Parathyroid adenoma (tissue), 2 donors: Measurements from ENCODE around the gene SLC28A2.
"Not testable (repeated sequence)": the region's sequence is repeated elsewhere in the genome, so short reads cannot be mapped to it uniquely, and the experiment has no call there.

Source experiments
- H2AFZ ChIP-seq: fragments of 300-600 bp; sonication (generic); one replicate; pipeline ENCODE4 v1.7.0; 2017; ENCODE audit warnings: antibody characterized with exemption, mild to moderate bottlenecking
- H3K27ac ChIP-seq: fragments of 300-600 bp; sonication (generic); one replicate; pipeline ENCODE4 v1.7.0; 2017
- H3K27me3 ChIP-seq: fragments of 300-600 bp; sonication (generic); one replicate; pipeline ENCODE4 v1.7.0; 2017; ENCODE audit warnings: low read length; ENCODE audit not compliant: control insufficient read depth, insufficient read depth
- H3K36me3 ChIP-seq: fragments of 300-600 bp; sonication (generic); one replicate; pipeline ENCODE4 v1.7.0; 2017; ENCODE audit warnings: low read length; ENCODE audit not compliant: control insufficient read depth, insufficient read depth
- H3K4me1 ChIP-seq: fragments of 300-600 bp; sonication (generic); one replicate; pipeline ENCODE4 v1.7.0; 2017; ENCODE audit warnings: control low read depth
- H3K4me2 ChIP-seq: fragments of 300-600 bp; sonication (generic); one replicate; pipeline ENCODE4 v1.7.0; 2017; ENCODE audit warnings: low read length
- H3K4me3 ChIP-seq: fragments of 300-600 bp; sonication (generic); one replicate; pipeline ENCODE4 v1.7.0; 2017; ENCODE audit warnings: low read depth, low read length
- H3K79me2 ChIP-seq: fragments of 300-600 bp; sonication (generic); one replicate; pipeline ENCODE4 v1.7.0; 2017; ENCODE audit warnings: control low read depth
- H3K9ac ChIP-seq: fragments of 300-600 bp; sonication (generic); one replicate; pipeline ENCODE4 v1.7.0; 2017; ENCODE audit warnings: mild to moderate bottlenecking
- H3K9me3 ChIP-seq: fragments of 300-600 bp; sonication (generic); one replicate; pipeline ENCODE4 v1.7.0; 2017; ENCODE audit warnings: low read length; ENCODE audit not compliant: control insufficient read depth
- CTCF ChIP-seq: fragments of 300-600 bp; sonication (generic); IDR thresholded peaks from one replicate; pipeline ENCODE4 v1.7.0; 2017; ENCODE audit warnings: antibody characterized with exemption, mild to moderate bottlenecking
- donor health status: primary hyperparathyroidism.

The SLC28A2 gene

GRCh38 chr15:45234562-45235235 is 17.3 kb upstream of the SLC28A2 start:
- Histone ChIP-seq H3K27me3 (no peaks in the 10 kb centered on the region), H3K4me3 (no peak overlapping the region), H3K27ac (no peak overlapping the region), H2AFZ (no peak overlapping the region), H3K9me3 (no peaks in the 10 kb centered on the region), H3K36me3 (no peaks in the 10 kb centered on the region), H3K4me1 (no peaks in the 10 kb centered on the region), H3K79me2 (no peaks in the 10 kb centered on the region), H3K4me2 (no peak overlapping the region), H3K9ac (no peak overlapping the region)
- TF ChIP-seq CTCF: no peak

- peak overlapping the region; percentile 34 for H2AFZ ChIP-seq
- H3K4me2 ChIP-seq: peak overlapping the region; percentile 25
- not testable (repeated sequence) for H3K36me3 ChIP-seq, H3K4me1 ChIP-seq, H3K79me2 ChIP-seq, H3K9me3 ChIP-seq, H3K9ac ChIP-seq, H3K27me3 ChIP-seq
- peak overlapping the region; percentile 9 for H3K4me3 ChIP-seq
- H3K27ac ChIP-seq: peak overlapping the region; percentile 65
These were observed 15.2 kb upstream of the SLC28A2 start for GRCh38 chr15:45236806-45237205.

- no peaks in the 10 kb centered on the region for H3K9me3 ChIP-seq
- H3K27ac ChIP-seq: no peak overlapping the region
- no peaks in the 10 kb centered on the region for H3K4me1 ChIP-seq
- H3K27me3 ChIP-seq: no peaks in the 10 kb centered on the region
- no peak overlapping the region for H3K4me2 ChIP-seq
- H3K9ac ChIP-seq: no peak overlapping the region
- TF ChIP-seq CTCF: no peak
- no peak overlapping the region for H2AFZ ChIP-seq
- no peak overlapping the region for H3K4me3 ChIP-seq
- no peaks in the 10 kb centered on the region for H3K79me2 ChIP-seq
- H3K36me3 ChIP-seq: no peaks in the 10 kb centered on the region
These were observed 9.7 kb upstream of the SLC28A2 start for GRCh38 chr15:45242289-45242688.

GRCh38 chr15:45249125-45249780 is 2.8 kb upstream of the SLC28A2 start:
- Histone ChIP-seq H3K27ac (no peak overlapping the region), H3K9me3 (no peaks in the 10 kb centered on the region), H3K4me2 (no peak overlapping the region), H3K9ac (no peak overlapping the region), H2AFZ (no peak overlapping the region), H3K4me1 (no peaks in the 10 kb centered on the region), H3K4me3 (no peak overlapping the region), H3K27me3 (no peaks in the 10 kb centered on the region), H3K79me2 (no peaks in the 10 kb centered on the region), H3K36me3 (no peaks in the 10 kb centered on the region)
- no peak for TF ChIP-seq CTCF

- Histone ChIP-seq H2AFZ (no peak overlapping the region), H3K27ac (no peak overlapping the region), H3K9ac (no peak overlapping the region), H3K4me2 (no peak overlapping the region), H3K79me2 (no peaks in the 10 kb centered on the region), H3K4me3 (no peak overlapping the region), H3K4me1 (no peaks in the 10 kb centered on the region), H3K27me3 (no peaks in the 10 kb centered on the region), H3K9me3 (no peaks in the 10 kb centered on the region), H3K36me3 (no peaks in the 10 kb centered on the region)
- no peak for TF ChIP-seq CTCF
These were observed 1.3 kb downstream of the SLC28A2 start for GRCh38 chr15:45253330-45253729.
